ENCODE data around the gene SYVN1. TPM values are rescaled to one million over a fixed set of nuclear protein-coding genes. Genes with fewer than 3 reads are reported as not detected.
A peak's percentile ranks its signal among the peaks of the same experiment; 100 is the strongest.

Gene SYVN1
- polyA plus RNA-seq, 1 experiment: 33.4 TPM

DNA sequence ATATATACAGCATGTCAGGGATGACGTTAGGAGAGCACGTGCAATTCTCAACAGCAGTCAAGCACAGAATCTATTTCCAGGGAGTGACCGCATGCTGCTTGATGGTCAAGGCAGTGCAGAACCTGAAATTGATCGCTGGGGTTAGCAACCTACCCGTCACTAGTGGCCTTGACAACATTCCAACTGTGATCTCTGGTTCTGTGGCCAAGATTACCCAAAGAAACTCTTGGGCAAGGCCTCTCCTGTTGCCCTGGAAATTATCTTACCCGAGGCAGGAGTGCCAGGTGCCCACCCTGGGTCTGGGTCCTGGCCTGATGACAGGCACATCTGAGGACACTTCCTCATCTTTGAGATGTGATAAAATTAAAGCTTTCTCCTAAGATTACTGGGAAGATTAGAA, 20.5 kb downstream of the SYVN1 start:
- DNase-seq (ENCODE audit: low read depth): no peak
- TF ChIP-seq, protein P1, sequence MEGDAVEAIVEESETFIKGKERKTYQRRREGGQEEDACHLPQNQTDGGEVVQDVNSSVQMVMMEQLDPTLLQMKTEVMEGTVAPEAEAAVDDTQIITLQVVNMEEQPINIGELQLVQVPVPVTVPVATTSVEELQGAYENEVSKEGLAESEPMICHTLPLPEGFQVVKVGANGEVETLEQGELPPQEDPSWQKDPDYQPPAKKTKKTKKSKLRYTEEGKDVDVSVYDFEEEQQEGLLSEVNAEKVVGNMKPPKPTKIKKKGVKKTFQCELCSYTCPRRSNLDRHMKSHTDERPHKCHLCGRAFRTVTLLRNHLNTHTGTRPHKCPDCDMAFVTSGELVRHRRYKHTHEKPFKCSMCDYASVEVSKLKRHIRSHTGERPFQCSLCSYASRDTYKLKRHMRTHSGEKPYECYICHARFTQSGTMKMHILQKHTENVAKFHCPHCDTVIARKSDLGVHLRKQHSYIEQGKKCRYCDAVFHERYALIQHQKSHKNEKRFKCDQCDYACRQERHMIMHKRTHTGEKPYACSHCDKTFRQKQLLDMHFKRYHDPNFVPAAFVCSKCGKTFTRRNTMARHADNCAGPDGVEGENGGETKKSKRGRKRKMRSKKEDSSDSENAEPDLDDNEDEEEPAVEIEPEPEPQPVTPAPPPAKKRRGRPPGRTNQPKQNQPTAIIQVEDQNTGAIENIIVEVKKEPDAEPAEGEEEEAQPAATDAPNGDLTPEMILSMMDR (IDR thresholded peaks at IDR 0.05; ENCODE audit: insufficient read depth, low read depth, low read length): no peak
- ChIA-PET POLR2A (no interaction called here), CTCF (interaction anchor here (1.1 to 7.2 kb wide), 4 partner anchors 8 to 100 kb away, joined by 3 to 152 read pairs (median 12); partner anchors contain the start of genes ARL2, CAPN1, FAU and MRPL49)
- Histone ChIP-seq H3K27me3 (ENCODE audit: control insufficient read depth, insufficient read depth, low read length) (no peaks in the 10 kb centered on the region), H3K36me3 (ENCODE audit: control insufficient read depth, insufficient read depth, low read length) (peaks cover 7% of the 10 kb centered on the region; the same call in 1 of the 2 replicates), H3K4me3 (ENCODE audit: low read depth, low read length) (no peak overlapping the region)

GRCh38 chr11:65113361-65113756, 21.0 kb downstream of the SYVN1 start:
- Histone ChIP-seq H3K27me3 (ENCODE audit: control insufficient read depth, insufficient read depth, low read length) (no peaks in the 10 kb centered on the region), H3K36me3 (ENCODE audit: control insufficient read depth, insufficient read depth, low read length) (peaks cover 10% of the 10 kb centered on the region; the same call in 1 of the 2 replicates), H3K4me3 (ENCODE audit: low read depth, low read length) (no peak overlapping the region)
- ChIA-PET POLR2A (interaction anchor here (0.5 kb wide), 1 partner anchor 218 kb away, joined by 3 read pairs; no protein-coding TSS in a partner anchor), CTCF (interaction anchor here (0.6 to 7.2 kb wide), 17 partner anchors 8 to 270 kb away, joined by 3 to 152 read pairs (median 3); partner anchors contain the start of genes ARL2, CDCA5, FAU and MRPL49)
- no peak for DNase-seq (ENCODE audit: low read depth)
- TF ChIP-seq, protein P1 (IDR thresholded peaks at IDR 0.05; ENCODE audit: insufficient read depth, low read depth, low read length): no peak

DNA sequence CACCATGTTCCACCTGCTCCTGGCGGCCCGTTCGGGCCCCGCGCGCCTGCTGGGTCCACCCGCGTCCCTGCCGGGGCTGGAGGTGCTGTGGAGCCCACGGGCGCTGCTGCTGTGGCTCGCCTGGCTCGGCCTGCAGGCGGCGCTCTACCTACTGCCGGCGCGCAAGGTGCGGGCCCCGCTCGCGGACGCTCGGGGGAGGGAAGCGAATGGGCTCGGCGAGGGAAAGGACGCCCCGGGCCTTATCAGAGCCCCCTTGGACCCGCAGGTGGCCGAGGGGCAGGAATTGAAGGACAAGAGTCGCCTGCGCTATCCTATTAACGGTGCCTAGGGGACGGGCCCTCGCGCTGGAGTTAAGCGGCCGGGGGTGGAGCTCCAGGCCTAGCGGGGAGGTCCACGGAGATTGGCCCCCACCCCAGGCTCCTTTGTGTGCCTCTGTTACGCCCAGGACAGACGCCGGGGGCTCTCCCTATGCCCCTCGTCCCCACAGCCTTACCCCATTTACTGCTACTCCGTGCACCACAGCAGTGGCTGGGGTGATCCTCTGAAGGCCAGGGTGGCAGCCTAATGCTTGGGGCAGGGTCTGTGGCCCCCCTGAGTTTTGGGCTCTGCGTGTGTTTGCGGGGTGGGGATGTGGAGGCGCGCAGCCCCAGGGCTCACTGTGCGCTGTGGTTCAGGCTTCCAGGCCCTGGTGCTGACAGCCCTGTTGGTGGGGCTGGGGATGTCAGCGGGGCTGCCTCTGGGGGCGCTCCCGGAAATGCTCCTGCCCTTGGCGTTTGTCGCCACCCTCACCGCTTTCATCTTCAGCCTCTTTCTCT, 21.6 kb downstream of the SYVN1 start:
- Histone ChIP-seq H3K4me3 (ENCODE audit: low read depth, low read length) (peak overlapping the region; percentile 44), H3K36me3 (ENCODE audit: control insufficient read depth, insufficient read depth, low read length) (peaks cover 10% of the 10 kb centered on the region; the same call in 1 of the 2 replicates), H3K27me3 (ENCODE audit: control insufficient read depth, insufficient read depth, low read length) (no peaks in the 10 kb centered on the region)
- POLR2A ChIA-PET: interaction anchor here (0.5 kb wide), 1 partner anchor 218 kb away, joined by 3 read pairs; no protein-coding TSS in a partner anchor
- no peak for DNase-seq (ENCODE audit: low read depth)
- TF ChIP-seq, protein P1 (IDR thresholded peaks at IDR 0.05; ENCODE audit: insufficient read depth, low read depth, low read length): peak; percentile 58
- CTCF ChIA-PET: interaction anchor here (0.6 to 7.2 kb wide), 24 partner anchors 8 to 269 kb away, joined by 3 to 152 read pairs (median 4); partner anchors contain the start of genes ARL2, CAPN1, CDCA5 and FAU

DNA sequence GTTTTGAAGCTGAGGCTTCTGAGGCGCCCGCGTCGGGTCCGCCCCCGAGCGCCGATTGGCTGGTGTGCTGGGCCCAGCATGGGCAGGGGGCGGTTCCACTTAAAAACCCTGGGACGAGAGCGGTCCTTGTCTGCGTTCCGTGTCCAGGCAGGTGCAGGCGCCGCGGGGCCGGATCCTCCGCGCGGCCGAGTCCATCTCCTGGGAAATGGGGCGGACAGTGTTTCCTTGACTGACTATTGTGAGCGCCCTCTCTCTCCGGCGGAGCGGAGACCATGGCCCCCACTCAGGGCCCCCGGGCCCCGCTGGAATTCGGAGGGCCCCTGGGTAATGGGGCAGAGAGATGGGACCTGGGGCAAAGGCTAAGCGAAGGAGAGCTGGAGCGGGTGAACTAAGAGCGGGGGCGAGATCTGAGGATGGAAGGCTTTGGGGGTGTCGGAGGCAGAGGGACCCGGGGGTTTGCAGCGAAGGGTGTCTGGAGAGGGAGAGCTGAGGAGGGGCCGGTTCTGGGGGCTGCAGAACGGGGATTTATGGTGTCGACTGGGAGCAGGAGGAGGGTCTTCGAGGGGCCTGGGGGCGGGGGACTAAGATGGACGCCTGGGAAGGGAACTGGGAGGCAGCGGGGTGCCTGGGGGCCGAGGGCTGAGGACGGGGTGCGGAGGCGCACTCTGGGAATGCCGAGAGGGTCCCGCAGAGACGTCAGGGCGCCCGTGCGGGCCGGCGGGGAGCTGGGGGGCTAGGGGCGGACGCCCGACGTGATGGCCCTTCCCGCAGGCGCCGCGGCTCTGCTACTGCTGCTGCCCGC, 22.4 kb downstream of the SYVN1 start, which contains the start of gene TM7SF2:
TM7SF2 (plus strand) TSS at position 129 of the 802 bp plus-strand sequence; CDS start at position 273, 144 bp downstream.
- ChIA-PET CTCF (interaction anchor here (0.6 to 7.2 kb wide), 27 partner anchors 8 to 1297 kb away, joined by 3 to 152 read pairs (median 4); partner anchors contain the start of genes ARL2, CAPN1, FAU and MRPL49), POLR2A (interaction anchor here (0.8 to 1.0 kb wide), 2 partner anchors 10 to 105 kb away, joined by 3 to 4 read pairs; partner anchors contain the start of genes FAU and MRPL49)
- H3K27me3 ChIP-seq (ENCODE audit: control insufficient read depth, insufficient read depth, low read length): no peaks in the 10 kb centered on the region
- H3K36me3 ChIP-seq (ENCODE audit: control insufficient read depth, insufficient read depth, low read length): peaks cover 10% of the 10 kb centered on the region; the same call in 1 of the 2 replicates
- TF ChIP-seq, protein P1 (IDR thresholded peaks at IDR 0.05; ENCODE audit: insufficient read depth, low read depth, low read length): no peak
- peak within 1 kb of the TSS; percentile 44 for H3K4me3 ChIP-seq (ENCODE audit: low read depth, low read length)
- DNase-seq (ENCODE audit: low read depth): peak; percentile 49

Data from BJ (cell line).